ENCODE measurements around the gene USP35. TPM values are rescaled to one million over a fixed set of nuclear protein-coding genes. Genes with fewer than 3 reads are reported as not detected.

Gene USP35
- total and polyA plus RNA-seq, 2 donors (not counting 1 experiment from before 2014, with no cell fraction given), result 4.8 to 6.0 TPM

- Histone ChIP-seq H3K9ac (ENCODE audit: low read length) (no peak overlapping the region), H2AFZ (ENCODE audit: insufficient read depth, low read depth, low read length, poor library complexity, severe bottlenecking) (no peak overlapping the region), H4K20me1 (ENCODE audit: control insufficient read depth, insufficient read depth, low read length, poor library complexity, severe bottlenecking) (no peaks in the 10 kb centered on the region), H3K4me1 (ENCODE audit: control insufficient read depth in 2 of 2, insufficient read depth in 2 of 2, low read length in 2 of 2) (no peaks in the 10 kb centered on the region), H3K27ac (ENCODE audit: low read length in 2 of 2) (no peak overlapping the region), H3K9me3 (ENCODE audit: control extremely low read depth in 1 of 3, control insufficient read depth in 2 of 3, insufficient read depth in 1 of 3, low read length in 2 of 3) (no peaks in the 10 kb centered on the region), H3K4me2 (replicated peaks; ENCODE audit: low read depth, low read length, poor library complexity, severe bottlenecking) (no peak overlapping the region), H3K27me3 (replicated peaks in 1 of 4; ENCODE audit: control extremely low read depth in 1 of 4, control insufficient read depth in 3 of 4, insufficient read depth in 4 of 4, low read length in 3 of 4) (no peaks in the 10 kb centered on the region), H3K36me3 (replicated peaks in 1 of 2; ENCODE audit: control extremely low read depth in 1 of 2, control insufficient read depth in 1 of 2, extremely low read depth in 1 of 2, insufficient read depth in 2 of 2, low read length in 1 of 2) (no peaks in the 10 kb centered on the region), H3K4me3 (ENCODE audit: control extremely low read depth in 1 of 5, extremely low read depth in 1 of 5, insufficient read depth in 1 of 5, low read depth in 2 of 5, low read length in 4 of 5) (no peak overlapping the region), H3K79me2 (ENCODE audit: control insufficient read depth, insufficient read depth, low read length) (no peaks in the 10 kb centered on the region)
- H3K4me1 Mint-ChIP-seq, result no peaks in the 10 kb centered on the region
- no peak overlapping the region for H3K4me3 Mint-ChIP-seq
- no peak overlapping the region for H3K27ac Mint-ChIP-seq
- TF ChIP-seq EZH2 (IDR thresholded peaks at IDR 0.05; ENCODE audit: borderline replicate concordance, insufficient read depth, low read depth, low read length, poor library complexity, severe bottlenecking) (no peak), CTCF (IDR thresholded peaks at IDR 0.05) (no peak)
- intact Hi-C loops (cut with micrococcal nuclease), result no loop called here
- CTCF ChIA-PET, result no interaction called here
- no peaks in the 10 kb centered on the region for H3K27me3 Mint-ChIP-seq
- DNase-seq (no peak), ATAC-seq (ENCODE audit: low read depth) (no peak)
- H3K9me3 Mint-ChIP-seq (ENCODE audit: insufficient read depth), result no peaks in the 10 kb centered on the region
- 97% methylated on average over 5 of the region's 6 CpGs for WGBS (ENCODE audit: insufficient coverage)
- POLR2A ChIA-PET, result no interaction called here
These were observed 21.8 kb upstream of the USP35 start for GRCh38 chr11:78166855-78167469.

- no peak for DNase-seq
- TF ChIP-seq EZH2 (IDR thresholded peaks at IDR 0.05; ENCODE audit: borderline replicate concordance, insufficient read depth, low read depth, low read length, poor library complexity, severe bottlenecking), result no peak
- TF ChIP-seq CTCF (IDR thresholded peaks at IDR 0.05), result no peak
- Mint-ChIP-seq H3K9me3 (ENCODE audit: insufficient read depth) (no peaks in the 10 kb centered on the region), H3K27ac (no peak overlapping the region), H3K27me3 (no peaks in the 10 kb centered on the region), H3K4me1 (no peaks in the 10 kb centered on the region), H3K4me3 (no peak overlapping the region)
- no peak for ATAC-seq (ENCODE audit: low read depth)
- H4K20me1 ChIP-seq (ENCODE audit: control insufficient read depth, insufficient read depth, low read length, poor library complexity, severe bottlenecking), result no peaks in the 10 kb centered on the region
- H2AFZ ChIP-seq (ENCODE audit: insufficient read depth, low read depth, low read length, poor library complexity, severe bottlenecking), result no peak overlapping the region
- no peak overlapping the region for H3K27ac ChIP-seq (ENCODE audit: low read length in 2 of 2)
- ChIA-PET POLR2A (no interaction called here), CTCF (no interaction called here)
- no peak overlapping the region for H3K4me2 ChIP-seq (replicated peaks; ENCODE audit: low read depth, low read length, poor library complexity, severe bottlenecking)
- H3K4me3 ChIP-seq (ENCODE audit: control extremely low read depth in 1 of 5, extremely low read depth in 1 of 5, insufficient read depth in 1 of 5, low read depth in 2 of 5, low read length in 4 of 5), result no peak overlapping the region
- no peaks in the 10 kb centered on the region for H3K79me2 ChIP-seq (ENCODE audit: control insufficient read depth, insufficient read depth, low read length)
- H3K4me1 ChIP-seq (ENCODE audit: control insufficient read depth in 2 of 2, insufficient read depth in 2 of 2, low read length in 2 of 2), result no peaks in the 10 kb centered on the region
- H3K27me3 ChIP-seq (replicated peaks in 1 of 4; ENCODE audit: control extremely low read depth in 1 of 4, control insufficient read depth in 3 of 4, insufficient read depth in 4 of 4, low read length in 3 of 4), result no peaks in the 10 kb centered on the region
- H3K36me3 ChIP-seq (replicated peaks in 1 of 2; ENCODE audit: control extremely low read depth in 1 of 2, control insufficient read depth in 1 of 2, extremely low read depth in 1 of 2, insufficient read depth in 2 of 2, low read length in 1 of 2), result peaks cover 0 to 3% of the 10 kb centered on the region in 2 experiments
- no peak overlapping the region for H3K9ac ChIP-seq (ENCODE audit: low read length)
- H3K9me3 ChIP-seq (ENCODE audit: control extremely low read depth in 1 of 3, control insufficient read depth in 2 of 3, insufficient read depth in 1 of 3, low read length in 2 of 3), result no peaks in the 10 kb centered on the region
- 90% methylated on average over 15 of the region's 17 CpGs for WGBS (ENCODE audit: insufficient coverage)
- intact Hi-C loops (cut with micrococcal nuclease), result no loop called here
These were observed 19.9 kb upstream of the USP35 start for GRCh38 chr11:78168539-78169477.
